ENCODE measurements around the gene ZNF622.
"Not testable (repeated sequence)": the region's sequence is repeated elsewhere in the genome, so short reads cannot be mapped to it uniquely, and the experiment has no call there.

ZNF622 gene

GRCh38 chr5:16480821-16481538, 15.4 kb upstream of the ZNF622 start:
- no peak for TF ChIP-seq CTCF (conservative IDR thresholded peaks at IDR 0.05; ENCODE audit: low read depth, low read length)
- no peak for DNase-seq (ENCODE audit: low read depth)
- no peak overlapping the region for H3K4me3 ChIP-seq (ENCODE audit: low read depth, low read length)

- TF ChIP-seq CTCF (conservative IDR thresholded peaks at IDR 0.05; ENCODE audit: low read depth, low read length): no peak
- H3K4me3 ChIP-seq (ENCODE audit: low read depth, low read length): no peak overlapping the region
- DNase-seq (ENCODE audit: low read depth): no peak
These were observed 14.5 kb upstream of the ZNF622 start for GRCh38 chr5:16480144-16480543.

- no peak overlapping the region for H3K4me3 ChIP-seq (ENCODE audit: low read depth, low read length)
- TF ChIP-seq CTCF (conservative IDR thresholded peaks at IDR 0.05; ENCODE audit: low read depth, low read length): no peak
- DNase-seq (ENCODE audit: low read depth): no peak
These were observed 11.9 kb upstream of the ZNF622 start for GRCh38 chr5:16477541-16477940.

- not testable (repeated sequence) for H3K4me3 ChIP-seq (ENCODE audit: low read depth, low read length); DNase-seq (ENCODE audit: low read depth)
These were observed 10.8 kb upstream of the ZNF622 start for GRCh38 chr5:16476417-16476816.

GRCh38 chr5:16471387-16471786, 5.8 kb upstream of the ZNF622 start:
- no peak for TF ChIP-seq CTCF (conservative IDR thresholded peaks at IDR 0.05; ENCODE audit: low read depth, low read length)
- DNase-seq (ENCODE audit: low read depth): no peak
- no peak overlapping the region for H3K4me3 ChIP-seq (ENCODE audit: low read depth, low read length)

GRCh38 chr5:16467363-16468219, 2.0 kb upstream of the ZNF622 start:
- H3K4me3 ChIP-seq (ENCODE audit: low read depth, low read length): no peak overlapping the region
- TF ChIP-seq CTCF (conservative IDR thresholded peaks at IDR 0.05; ENCODE audit: low read depth, low read length): no peak
- peak; percentile 80 for DNase-seq (ENCODE audit: low read depth)

- peak; percentile 36 for DNase-seq (ENCODE audit: low read depth)
- peak overlapping the region; percentile 92 for H3K4me3 ChIP-seq (ENCODE audit: low read depth, low read length)
- peak; percentile 7 for TF ChIP-seq CTCF (conservative IDR thresholded peaks at IDR 0.05; ENCODE audit: low read depth, low read length)
These were observed 696 bp downstream of the ZNF622 start for GRCh38 chr5:16464664-16465543.
